NCI-H2196 treated with DMSO at 0.1 percent for 48 hours (cell line): Measurements from ENCODE around the gene ATP2B3.

Source experiments
- DNase-seq: peaks from one replicate; lab custom pipeline; 2025; ENCODE audit not compliant: unreplicated experiment; lab: John Stamatoyannopoulos, UW

ATP2B3 gene

DNA sequence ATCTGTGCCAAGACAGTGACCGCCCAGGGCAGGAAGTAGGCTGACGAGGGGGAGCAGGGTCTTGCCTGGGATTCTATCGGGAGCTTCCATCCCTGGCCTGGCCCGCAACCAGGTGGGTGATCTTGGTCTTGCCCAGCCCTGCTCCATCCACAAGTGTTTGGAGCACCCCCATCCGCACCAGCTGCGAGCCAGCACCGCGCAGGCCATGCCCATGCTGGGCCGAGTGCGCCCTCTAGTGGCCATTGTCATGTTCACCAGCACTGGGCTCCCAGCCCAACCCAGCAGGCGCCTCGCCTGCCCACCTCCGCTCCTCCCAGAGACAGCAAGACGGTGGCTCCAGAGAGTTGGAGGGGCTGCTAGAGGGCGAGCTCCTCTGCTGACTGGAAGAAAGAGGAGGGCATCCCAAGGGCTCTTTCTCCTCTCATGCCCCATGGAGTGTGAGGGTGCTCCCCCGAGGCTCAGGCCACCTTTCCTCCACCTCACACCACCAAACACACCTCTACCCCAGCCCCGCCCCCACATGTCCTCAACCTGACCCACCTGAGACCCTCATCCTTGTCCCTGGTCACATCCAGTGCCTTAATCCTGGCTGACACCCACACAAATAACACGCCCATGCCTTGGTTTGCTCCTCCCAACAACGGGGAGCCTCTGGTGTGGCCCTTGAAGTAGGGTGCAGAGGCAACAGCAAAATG lies 9.8 kb upstream of the ATP2B3 start:
- peak; percentile 30 for DNase-seq

- DNase-seq = no peak
These were observed 7.8 kb upstream of the ATP2B3 start for GRCh38 chrX:153509592-153509991.

- DNase-seq = no peak
These were observed 7.1 kb upstream of the ATP2B3 start for GRCh38 chrX:153510383-153510782.

GRCh38 chrX:153511784-153512500 lies 5.5 kb upstream of the ATP2B3 start:
- peak; percentile 3 for DNase-seq

GRCh38 chrX:153512501-153512893 lies 4.9 kb upstream of the ATP2B3 start:
- no peak for DNase-seq

- no peak for DNase-seq
These were observed 4.2 kb upstream of the ATP2B3 start for GRCh38 chrX:153513265-153513664.

GRCh38 chrX:153514259-153514658 lies 3.2 kb upstream of the ATP2B3 start:
- DNase-seq = no peak

DNA sequence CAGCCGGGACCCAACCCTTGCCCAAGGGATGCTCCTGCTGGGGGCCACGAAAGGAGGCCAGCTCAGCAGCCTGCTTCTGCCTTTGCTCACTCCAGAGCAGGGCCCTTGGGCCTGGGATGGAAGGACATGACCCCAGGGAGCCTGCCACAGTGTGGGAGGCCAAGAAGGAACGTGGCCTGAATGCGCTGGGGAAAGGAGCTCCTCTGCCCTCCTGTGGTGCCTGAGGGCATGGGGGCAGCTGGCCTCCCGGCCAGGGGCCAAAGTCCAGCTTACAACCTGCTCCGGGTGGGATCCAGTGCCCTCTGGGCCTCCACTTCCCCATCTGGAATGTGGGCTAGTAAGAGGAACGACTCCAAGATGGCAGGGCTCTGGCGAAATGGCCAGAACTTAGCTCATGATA lies 2.0 kb upstream of the ATP2B3 start:
- no peak for DNase-seq

DNA sequence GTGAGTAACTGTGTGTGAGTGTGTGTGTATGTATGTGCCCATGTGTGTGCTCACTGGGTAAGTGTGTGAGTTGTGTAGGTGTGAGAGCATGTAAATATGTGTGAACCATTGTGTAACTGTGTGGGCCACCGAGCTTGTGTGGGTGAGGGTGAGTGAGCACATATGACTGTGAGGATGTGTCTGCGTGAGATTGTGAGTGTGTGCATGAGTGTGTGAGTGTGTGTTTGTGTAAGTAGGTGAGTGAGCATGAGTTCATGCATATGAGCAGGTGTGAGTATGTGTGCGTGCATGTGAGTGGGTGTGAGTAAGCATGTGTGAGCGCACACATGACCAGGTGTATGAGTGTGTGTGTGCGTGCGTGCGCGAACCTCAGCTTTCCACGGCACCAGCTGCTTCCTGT lies 1.4 kb upstream of the ATP2B3 start:
- DNase-seq = no peak

GRCh38 chrX:153517946-153518834 lies 748 bp downstream of the ATP2B3 start:
- no peak for DNase-seq

DNA sequence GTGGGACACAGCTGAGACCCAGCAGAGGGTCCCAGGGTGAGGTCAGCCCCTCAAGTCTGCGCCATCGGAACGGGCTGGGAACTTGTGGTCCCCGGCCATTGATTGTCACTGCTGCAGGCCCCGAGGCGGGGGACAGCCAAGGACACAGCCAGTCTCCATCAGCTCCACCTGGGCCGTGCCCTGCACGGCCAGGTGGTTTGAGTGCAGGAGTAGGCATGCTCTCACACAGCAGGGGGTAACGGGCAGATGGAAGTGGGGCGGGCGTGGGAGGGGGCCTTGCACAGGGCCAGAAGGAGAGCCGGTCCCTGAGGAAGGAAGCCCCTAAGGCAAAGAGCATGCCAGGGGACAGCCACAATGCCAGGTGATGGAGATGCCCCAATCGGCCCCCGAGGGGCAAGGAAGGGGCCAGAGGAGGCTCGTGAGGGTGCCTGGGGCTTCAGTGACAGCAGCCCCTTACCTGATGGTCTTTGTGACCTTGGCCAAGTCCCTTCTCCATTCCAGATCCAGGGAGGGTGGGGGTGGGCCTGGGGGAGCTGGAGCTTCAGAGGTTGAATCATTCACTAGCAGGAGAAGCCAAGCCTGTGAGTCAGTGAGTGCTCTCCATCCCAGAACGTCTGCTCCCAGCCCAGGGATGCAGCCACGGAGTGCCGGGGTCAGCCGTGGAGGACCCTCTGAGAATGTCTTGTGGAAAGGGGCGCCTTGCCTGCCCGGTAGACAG lies 2.3 kb downstream of the ATP2B3 start:
- no peak for DNase-seq

DNA sequence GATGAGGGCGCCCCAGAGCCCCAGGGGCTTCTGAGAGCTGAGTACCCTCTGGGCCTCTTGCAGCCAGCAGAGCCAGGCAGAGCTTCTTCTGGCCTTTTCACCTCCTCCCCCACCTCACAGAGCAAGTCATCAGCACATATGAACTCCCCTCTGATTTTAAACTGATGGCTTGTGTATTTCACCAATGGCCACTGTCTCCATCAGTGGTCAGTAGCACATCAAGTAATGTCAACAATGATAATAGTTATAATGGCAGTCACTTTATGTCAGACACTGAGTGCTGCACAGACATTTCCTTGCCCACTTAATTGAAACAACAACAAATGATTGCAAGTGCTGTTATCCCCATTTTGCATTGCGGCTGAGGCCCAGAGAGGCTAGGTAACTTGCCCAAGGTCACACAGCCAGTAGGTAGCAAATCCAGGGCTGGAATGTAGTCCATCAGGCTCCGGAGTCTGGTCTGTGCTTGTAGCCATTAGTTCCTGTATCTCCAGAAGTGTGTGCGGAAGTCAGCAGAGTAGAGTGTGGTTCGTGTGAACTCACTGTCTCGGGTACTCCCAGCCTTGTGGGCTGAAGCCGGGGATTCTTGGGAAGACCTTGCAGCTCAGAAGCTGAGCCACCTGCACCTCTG lies 3.0 kb downstream of the ATP2B3 start:
- no peak for DNase-seq

- no peak for DNase-seq
These were observed 3.6 kb downstream of the ATP2B3 start for GRCh38 chrX:153521034-153521433.

DNA sequence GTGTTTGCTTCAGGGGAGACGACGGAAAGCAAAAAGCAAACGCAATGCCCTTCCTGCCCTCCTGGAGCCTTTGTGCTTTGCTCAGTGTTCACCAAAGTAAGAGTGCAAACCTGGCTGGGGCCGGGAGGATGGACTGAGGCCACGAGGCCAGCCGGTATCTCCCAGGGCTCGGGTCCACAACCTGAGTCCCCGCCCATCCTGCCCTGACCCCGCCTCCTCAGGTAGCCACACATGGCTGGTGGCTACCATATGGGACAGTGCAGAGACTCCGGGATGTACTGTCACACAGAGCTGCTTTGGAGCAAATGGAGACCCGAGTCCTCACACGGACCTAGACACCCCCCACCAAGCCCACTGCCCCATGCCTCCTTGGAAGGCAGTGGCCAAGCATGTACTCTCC lies 4.8 kb downstream of the ATP2B3 start:
- no peak for DNase-seq

- DNase-seq = no peak
These were observed 5.8 kb downstream of the ATP2B3 start for GRCh38 chrX:153523269-153523668.

- DNase-seq = no peak
These were observed 6.8 kb downstream of the ATP2B3 start for GRCh38 chrX:153524234-153524633.

- DNase-seq = no peak
These were observed 8.0 kb downstream of the ATP2B3 start for GRCh38 chrX:153525451-153525850.

- DNase-seq = no peak
These were observed 8.6 kb downstream of the ATP2B3 start for GRCh38 chrX:153526042-153526441.

DNA sequence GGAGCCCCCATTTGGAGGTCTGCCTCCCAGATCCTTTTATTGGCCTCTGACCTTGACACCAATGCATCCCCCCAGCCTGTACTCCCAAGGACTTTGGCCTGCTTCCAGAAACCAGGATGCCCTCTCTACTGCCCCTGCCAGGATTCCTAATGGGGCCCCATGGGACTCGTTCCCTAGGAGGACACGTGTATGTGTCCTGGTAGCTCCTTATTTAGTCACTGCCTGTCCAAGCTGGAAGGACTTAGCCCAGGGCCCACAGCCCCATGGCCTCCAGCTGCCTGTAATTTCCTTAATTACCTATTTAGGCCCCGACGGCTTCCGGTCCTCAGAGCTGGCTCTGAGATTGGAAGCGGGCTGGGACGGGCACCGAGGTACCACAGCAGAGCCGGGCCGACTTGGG lies 9.4 kb downstream of the ATP2B3 start:
- no peak for DNase-seq

- no peak for DNase-seq
These were observed 9.8 kb downstream of the ATP2B3 start for GRCh38 chrX:153527208-153527607.
